ENCODE results near the gene SLC9A7. TPM values are rescaled to one million over a fixed set of nuclear protein-coding genes. Genes with fewer than 3 reads are reported as not detected.
A peak's percentile ranks its signal among the peaks of the same experiment; 100 is the strongest.

SLC9A7 gene
- total and polyA plus RNA-seq, 2 of the 13 experiments (the other 11 are each of a cell fraction or from before 2014, with no cell fraction given): 5.8 to 7.2 TPM

GRCh38 chrX:46573892-46574773, 184.8 kb downstream of the SLC9A7 start (continued):
- TF ChIP-seq NCOA1 (CRISPR knock-in tag; IDR thresholded peaks at IDR 0.05) (peak; percentile 89), DPF2 (CRISPR knock-in tag; IDR thresholded peaks at IDR 0.05; ENCODE audit: borderline replicate concordance, low read depth) (no peak), ZNF280D (CRISPR knock-in tag; IDR thresholded peaks at IDR 0.05) (no peak), ZNF776 (CRISPR knock-in tag; IDR thresholded peaks at IDR 0.05) (0 out of 2 replicates have a peak, but pooled peaks have one; percentile 31), SKI (IDR thresholded peaks at IDR 0.05; ENCODE audit: partially characterized antibody) (no peak), ZFP91 (CRISPR knock-in tag; IDR thresholded peaks at IDR 0.05; ENCODE audit: borderline replicate concordance) (peak; percentile 32; the same call in 1 of the 2 replicates), UBTF (CRISPR knock-in tag; IDR thresholded peaks at IDR 0.05) (peak; percentile 37; the same call in 1 of the 2 replicates), ZFP90 (CRISPR knock-in tag; IDR thresholded peaks at IDR 0.05; ENCODE audit: borderline replicate concordance) (no peak), ZNF350 (CRISPR knock-in tag; IDR thresholded peaks at IDR 0.05; ENCODE audit: borderline replicate concordance, low read depth) (no peak; the same call in 1 of the 2 replicates), ZNF33B (CRISPR knock-in tag; IDR thresholded peaks at IDR 0.05) (no peak), NR2F6 (IDR thresholded peaks at IDR 0.05) (no peak), NR2F6 (CRISPR knock-in tag; IDR thresholded peaks at IDR 0.05) (no peak), TFE3 (CRISPR knock-in tag; IDR thresholded peaks at IDR 0.05) (no peak), RBM39 (IDR thresholded peaks at IDR 0.05; ENCODE audit: low read depth, low read length, poor library complexity, severe bottlenecking) (no peak), CENPT (CRISPR knock-in tag; IDR thresholded peaks at IDR 0.05; ENCODE audit: low read depth) (no peak), IRX3 (CRISPR knock-in tag; IDR thresholded peaks at IDR 0.05; ENCODE audit: borderline replicate concordance, low read depth) (0 out of 2 replicates have a peak, but pooled peaks have one; percentile 35), ZFY (CRISPR knock-in tag; IDR thresholded peaks at IDR 0.05) (peak; percentile 68; the same call in 1 of the 2 replicates)

Measured in HepG2 (cell line).